SH-SY5Y (cell line): ENCODE results near the gene HSFX1.

ENCODE experiments used
- GATA2 ChIP-seq: IDR thresholded peaks from 2 replicates; pipeline ENCODE4 v1.6.1; 2011; ENCODE audit warnings: mild to moderate bottlenecking, low read depth, low read length
- GATA3 ChIP-seq: IDR thresholded peaks from 2 replicates; pipeline ENCODE4 v1.6.1; 2011; ENCODE audit warnings: low read depth, mild to moderate bottlenecking, low read length, moderate library complexity

Gene HSFX1

DNA sequence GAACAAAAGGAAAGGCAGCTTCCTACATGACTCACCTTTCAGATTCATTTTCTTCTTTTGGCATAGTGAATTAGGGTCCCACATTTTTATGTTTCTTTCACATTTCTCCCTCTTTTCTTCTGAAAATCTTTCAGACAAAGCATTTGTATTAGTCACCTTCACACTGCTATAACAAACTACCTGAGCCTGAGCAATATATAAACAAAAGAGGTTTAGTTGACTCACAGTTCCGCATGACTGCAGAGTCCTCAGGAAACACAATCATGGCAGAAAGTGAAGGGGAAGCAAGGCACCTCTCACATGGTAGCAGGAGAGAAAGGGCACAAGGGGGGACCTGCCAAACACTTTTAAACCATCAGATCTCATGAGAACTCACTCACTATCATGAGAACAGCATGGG is 44.8 kb downstream of the HSFX1 start:
- no peak for TF ChIP-seq GATA3
- TF ChIP-seq GATA2, result no peak

- TF ChIP-seq GATA3 (no peak), GATA2 (no peak)
Measured at GRCh38 chrX:149819371-149819770, 45.5 kb downstream of the HSFX1 start.

DNA sequence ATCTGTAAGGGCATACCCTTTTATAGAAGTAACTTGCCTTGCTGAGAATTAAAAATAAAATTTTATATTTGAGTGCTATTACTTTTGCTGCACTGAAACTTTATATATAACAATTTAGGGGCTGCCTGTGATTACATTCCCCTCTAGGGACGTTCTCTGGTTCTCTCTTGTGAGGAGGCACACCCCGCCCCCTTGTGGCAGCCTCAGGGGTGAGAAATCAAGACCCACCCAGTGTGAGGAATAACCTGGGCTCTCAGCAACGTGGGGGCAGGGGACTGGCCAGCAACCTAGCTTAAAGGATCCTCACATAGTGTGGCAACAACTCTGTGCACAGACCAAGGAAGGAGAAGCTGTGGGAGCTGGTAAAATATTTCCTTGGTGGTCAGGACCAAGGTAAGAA is 51.6 kb downstream of the HSFX1 start:
- TF ChIP-seq GATA2 (no peak), GATA3 (no peak)
